Activated effector memory CD4-positive, alpha-beta T cell treated with anti-CD3 and anti-CD28 coated beads, Interleukin-2, amount 50 U/mL, for 16 hours (primary cell): ENCODE results near the gene RRAGA.
"Not testable (repeated sequence)": the region's sequence is repeated elsewhere in the genome, so short reads cannot be mapped to it uniquely, and the experiment has no call there.

Experiments used
- DNase-seq: peaks from one replicate; pipeline ENCODE4 v3.0.0-alpha.2; 2020

Gene RRAGA

GRCh38 chr9:19048966-19049916 is at the start of gene RRAGA:
TSS of gene RRAGA (plus strand) at chr9:19049427. CDS start at chr9:19049660, 233 bp downstream.
- DNase-seq = peak; percentile 97

GRCh38 chr9:19000133-19000532 is 49.1 kb upstream of the RRAGA start:
- DNase-seq = no peak

- no peak for DNase-seq
Observed at GRCh38 chr9:19009391-19009965, 39.7 kb upstream of the RRAGA start.

GRCh38 chr9:19018201-19018600 is 31.0 kb upstream of the RRAGA start:
- no peak for DNase-seq

GRCh38 chr9:19020886-19021455 is 28.3 kb upstream of the RRAGA start:
- no peak for DNase-seq

- not testable (repeated sequence) for DNase-seq
Observed at GRCh38 chr9:19021649-19022048, 27.6 kb upstream of the RRAGA start.

GRCh38 chr9:19022206-19022605 is 27.0 kb upstream of the RRAGA start:
- DNase-seq = no peak

- DNase-seq = no peak
Observed at GRCh38 chr9:19023078-19023477, 26.1 kb upstream of the RRAGA start.

GRCh38 chr9:19026375-19026774 is 22.9 kb upstream of the RRAGA start:
- no peak for DNase-seq

GRCh38 chr9:19027825-19028224 is 21.4 kb upstream of the RRAGA start:
- DNase-seq = no peak

GRCh38 chr9:19028835-19029451 is 20.3 kb upstream of the RRAGA start:
- no peak for DNase-seq

- no peak for DNase-seq
Observed at GRCh38 chr9:19030899-19031298, 18.3 kb upstream of the RRAGA start.

- no peak for DNase-seq
Observed at GRCh38 chr9:19032406-19032805, 16.8 kb upstream of the RRAGA start.

- DNase-seq = no peak
Observed at GRCh38 chr9:19033015-19033414, 16.2 kb upstream of the RRAGA start, which contains the start of gene SAXO1. TSS of gene SAXO1 (minus strand) at chr9:19033209. CDS start at chr9:19032908, 301 bp downstream.

- no peak for DNase-seq
Observed at GRCh38 chr9:19036611-19037010, 12.6 kb upstream of the RRAGA start.

GRCh38 chr9:19049917-19050636 is 850 bp downstream of the RRAGA start:
- no peak for DNase-seq

- DNase-seq = no peak
Observed at GRCh38 chr9:19050637-19051591, 1.7 kb downstream of the RRAGA start.

GRCh38 chr9:19057033-19057432 is 7.8 kb downstream of the RRAGA start:
- no peak for DNase-seq

GRCh38 chr9:19074229-19074628 is 25.0 kb downstream of the RRAGA start:
- DNase-seq = no peak

- DNase-seq = no peak
Observed at GRCh38 chr9:19074836-19075235, 25.6 kb downstream of the RRAGA start.

GRCh38 chr9:19085295-19085694 is 36.1 kb downstream of the RRAGA start:
- no peak for DNase-seq
